Mononuclear cell (primary cell): ENCODE data around the gene SLC66A2. TPM values are rescaled to one million over a fixed set of nuclear protein-coding genes. Genes with fewer than 3 reads are reported as not detected.

Experiments used
- H3K27me3 ChIP-seq: 2 replicates; pipeline ENCODE4 v1.6.0; 2011; ENCODE audit warnings: low read length, control low read depth; ENCODE audit not compliant: insufficient read depth
- H3K4me1 ChIP-seq: 2 replicates; pipeline ENCODE4 v1.5.1; 2011; ENCODE audit warnings: mild to moderate bottlenecking, low read length, control low read depth; ENCODE audit not compliant: insufficient read depth
- H3K4me3 ChIP-seq: 2 replicates; pipeline ENCODE4 v1.5.1; 2011; ENCODE audit warnings: mild to moderate bottlenecking, low read length, moderate library complexity
- H3K9me3 ChIP-seq: 2 replicates; pipeline ENCODE4 v1.5.1; 2011; ENCODE audit warnings: low read depth, mild to moderate bottlenecking, control low read depth, low read length
- total RNA-seq: library from RNA; depleted of rRNA; stranded (reverse); fragments of >200 nt; gene quantifications from one replicate; pipeline ENCODE4 v1.2.3, GENCODE V29; 2012

SLC66A2 gene
- total RNA-seq, 1 donor: 26.9 TPM

GRCh38 chr18:79915161-79916127, 36.0 kb downstream of the SLC66A2 start:
- Histone ChIP-seq H3K4me1 (peaks cover 5% of the 10 kb centered on the region), H3K27me3 (no peaks in the 10 kb centered on the region), H3K4me3 (no peak overlapping the region), H3K9me3 (no peaks in the 10 kb centered on the region)

DNA sequence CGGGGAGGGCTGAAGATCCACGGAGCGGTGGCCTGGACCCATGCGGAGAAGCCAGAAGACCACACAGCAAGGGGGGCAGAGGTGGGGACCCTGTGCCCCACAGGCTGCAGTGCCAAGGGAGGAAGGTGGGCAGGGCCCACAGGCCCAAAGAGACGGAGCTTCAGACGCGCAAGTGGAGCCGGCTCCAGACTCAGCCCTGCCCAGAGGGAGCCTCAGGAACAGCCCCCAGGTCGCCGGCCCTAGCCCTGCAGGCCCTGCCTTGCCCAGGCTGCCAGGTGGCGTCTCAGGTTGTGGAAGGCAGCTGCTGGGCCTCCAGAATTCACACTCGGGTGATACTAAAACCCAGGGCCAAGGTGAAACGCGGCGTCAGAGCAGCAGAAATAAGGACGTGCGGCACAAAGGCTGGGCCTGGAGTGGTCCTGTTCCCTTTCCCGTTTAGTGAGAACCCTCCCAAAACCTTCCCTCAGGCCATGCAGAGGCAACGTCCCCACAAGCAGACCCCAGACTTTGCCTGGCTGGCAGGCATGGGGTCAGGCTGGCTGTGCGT, 36.8 kb downstream of the SLC66A2 start:
- no peak overlapping the region for H3K4me3 ChIP-seq
- H3K9me3 ChIP-seq: no peaks in the 10 kb centered on the region
- H3K27me3 ChIP-seq: no peaks in the 10 kb centered on the region
- H3K4me1 ChIP-seq: peaks cover 5% of the 10 kb centered on the region

- H3K27me3 ChIP-seq: no peaks in the 10 kb centered on the region
- no peaks in the 10 kb centered on the region for H3K9me3 ChIP-seq
- no peak overlapping the region for H3K4me3 ChIP-seq
- peaks cover 5% of the 10 kb centered on the region for H3K4me1 ChIP-seq
These were observed 38.2 kb downstream of the SLC66A2 start for GRCh38 chr18:79912994-79913831.

DNA sequence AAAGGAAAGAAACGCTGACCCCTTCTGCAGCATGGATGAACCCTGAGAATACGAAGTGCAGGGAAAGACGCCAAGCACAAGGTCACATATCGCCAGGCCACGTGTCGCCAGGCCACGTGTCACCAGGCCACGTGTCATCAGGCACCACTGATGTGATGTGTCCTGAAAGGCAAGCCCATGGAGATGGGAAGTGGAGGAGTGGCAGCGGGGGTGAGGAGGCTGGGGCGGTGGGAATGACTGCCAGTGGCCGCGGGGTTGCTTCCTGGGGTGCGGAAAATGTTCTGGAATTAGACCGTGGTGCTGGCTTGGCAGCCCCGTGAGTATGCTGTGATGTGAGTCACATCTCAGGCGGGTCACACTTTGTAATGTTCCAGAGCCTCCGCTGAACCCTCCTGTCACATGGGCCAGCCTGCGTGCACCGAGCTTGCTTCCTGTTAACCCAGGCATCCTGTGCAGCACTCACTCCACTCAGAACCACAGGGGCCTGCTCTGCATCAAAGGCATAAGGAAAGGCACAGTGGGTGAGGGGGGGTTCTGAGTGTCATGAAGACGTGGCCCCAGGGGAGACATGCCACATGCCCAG, 39.0 kb downstream of the SLC66A2 start:
- peaks cover 5% of the 10 kb centered on the region for H3K4me1 ChIP-seq
- no peak overlapping the region for H3K4me3 ChIP-seq
- no peaks in the 10 kb centered on the region for H3K27me3 ChIP-seq
- no peaks in the 10 kb centered on the region for H3K9me3 ChIP-seq

DNA sequence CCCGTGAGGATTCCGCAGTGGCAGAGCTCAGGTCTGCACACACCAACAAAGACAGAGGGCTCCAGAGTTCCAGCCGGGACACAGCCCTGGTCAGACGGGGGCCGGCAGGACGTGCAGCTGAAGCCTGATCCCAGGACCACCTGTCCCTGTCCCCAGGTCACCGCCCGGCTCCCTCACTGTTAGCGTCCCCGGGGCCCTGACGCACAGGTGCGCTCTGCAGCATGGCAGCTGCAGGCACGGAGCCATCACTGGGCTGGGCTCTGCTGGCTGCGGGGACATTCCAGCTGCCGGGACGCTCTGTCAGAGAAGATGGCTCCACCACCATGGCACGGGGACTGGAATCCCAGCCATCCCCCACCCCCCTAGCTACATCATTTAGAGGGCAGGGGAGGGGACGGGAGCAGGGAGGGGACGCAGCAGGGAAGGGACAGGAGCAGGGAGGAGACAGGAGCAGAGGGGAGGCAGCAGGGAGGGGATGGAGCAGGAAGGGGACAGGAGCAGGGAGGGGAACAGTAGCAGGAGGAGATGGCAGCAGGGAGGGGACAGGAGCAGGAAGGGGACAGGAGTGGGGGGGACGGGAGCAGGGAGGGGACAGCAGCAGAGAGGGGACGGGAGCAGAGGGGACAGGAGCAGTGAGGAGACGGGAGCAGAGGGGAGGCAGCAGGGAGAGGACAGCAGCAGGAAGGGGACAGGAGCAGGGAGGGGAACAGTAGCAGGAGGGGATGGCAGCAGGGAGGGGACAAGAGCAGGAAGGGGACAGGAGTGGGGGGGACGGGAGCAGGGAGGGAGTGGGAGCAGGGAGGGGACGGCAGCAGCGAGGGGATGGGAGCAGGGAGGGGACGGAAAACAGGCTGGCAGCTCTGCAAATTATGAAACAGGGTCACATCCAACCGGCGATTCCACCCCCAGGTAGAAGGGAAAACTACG, 39.8 kb downstream of the SLC66A2 start:
- no peaks in the 10 kb centered on the region for H3K27me3 ChIP-seq
- H3K9me3 ChIP-seq: no peaks in the 10 kb centered on the region
- no peak overlapping the region for H3K4me3 ChIP-seq
- H3K4me1 ChIP-seq: peaks cover 5% of the 10 kb centered on the region

DNA sequence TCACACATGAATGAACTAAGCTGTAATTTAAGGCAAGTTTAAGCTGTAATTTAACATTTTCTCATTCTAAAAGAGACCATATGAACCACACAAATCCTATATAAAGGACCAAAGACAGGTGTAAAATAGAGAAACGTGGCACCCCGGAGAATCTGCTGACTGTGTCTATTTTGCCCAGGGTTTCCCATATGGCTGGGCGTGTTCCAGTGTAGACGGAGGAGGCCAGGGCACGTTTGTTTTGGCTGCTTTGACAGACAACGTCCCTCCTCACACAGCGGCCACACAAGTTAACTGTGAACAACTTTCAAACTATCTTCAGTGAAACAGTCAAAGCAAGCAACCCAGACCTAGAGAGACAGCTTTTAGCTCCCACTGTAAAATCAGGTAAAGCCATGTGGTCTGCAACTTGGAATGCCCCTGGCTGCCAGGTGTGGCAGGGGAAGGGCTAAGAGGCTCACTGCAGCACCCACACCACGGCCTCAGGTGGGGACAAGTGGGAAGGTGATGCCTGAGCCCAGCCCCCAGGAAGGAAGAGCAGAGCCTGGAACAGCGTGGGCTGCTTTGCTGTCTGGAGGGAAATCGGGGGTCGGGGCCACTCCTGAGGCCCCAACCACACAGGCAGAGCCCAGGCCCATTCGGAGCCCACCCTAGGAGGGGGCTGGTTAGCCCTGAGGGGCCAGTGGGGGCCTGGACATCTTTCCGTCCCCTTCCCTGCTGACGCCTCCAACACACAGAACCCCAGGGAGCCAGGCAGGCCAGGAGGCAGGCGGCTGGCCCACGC, 40.7 kb downstream of the SLC66A2 start:
- H3K9me3 ChIP-seq: no peaks in the 10 kb centered on the region
- no peaks in the 10 kb centered on the region for H3K27me3 ChIP-seq
- no peak overlapping the region for H3K4me3 ChIP-seq
- peaks cover 5% of the 10 kb centered on the region for H3K4me1 ChIP-seq

- Histone ChIP-seq H3K4me3 (no peak overlapping the region), H3K4me1 (no peaks in the 10 kb centered on the region), H3K9me3 (no peaks in the 10 kb centered on the region), H3K27me3 (no peaks in the 10 kb centered on the region)
These were observed 44.7 kb downstream of the SLC66A2 start for GRCh38 chr18:79906706-79907105.

GRCh38 chr18:79905993-79906392, 45.5 kb downstream of the SLC66A2 start:
- H3K27me3 ChIP-seq: no peaks in the 10 kb centered on the region
- H3K9me3 ChIP-seq: no peaks in the 10 kb centered on the region
- H3K4me1 ChIP-seq: no peaks in the 10 kb centered on the region
- H3K4me3 ChIP-seq: no peak overlapping the region

GRCh38 chr18:79905389-79905911, 46.0 kb downstream of the SLC66A2 start:
- Histone ChIP-seq H3K9me3 (no peaks in the 10 kb centered on the region), H3K27me3 (no peaks in the 10 kb centered on the region), H3K4me3 (no peak overlapping the region), H3K4me1 (no peaks in the 10 kb centered on the region)

DNA sequence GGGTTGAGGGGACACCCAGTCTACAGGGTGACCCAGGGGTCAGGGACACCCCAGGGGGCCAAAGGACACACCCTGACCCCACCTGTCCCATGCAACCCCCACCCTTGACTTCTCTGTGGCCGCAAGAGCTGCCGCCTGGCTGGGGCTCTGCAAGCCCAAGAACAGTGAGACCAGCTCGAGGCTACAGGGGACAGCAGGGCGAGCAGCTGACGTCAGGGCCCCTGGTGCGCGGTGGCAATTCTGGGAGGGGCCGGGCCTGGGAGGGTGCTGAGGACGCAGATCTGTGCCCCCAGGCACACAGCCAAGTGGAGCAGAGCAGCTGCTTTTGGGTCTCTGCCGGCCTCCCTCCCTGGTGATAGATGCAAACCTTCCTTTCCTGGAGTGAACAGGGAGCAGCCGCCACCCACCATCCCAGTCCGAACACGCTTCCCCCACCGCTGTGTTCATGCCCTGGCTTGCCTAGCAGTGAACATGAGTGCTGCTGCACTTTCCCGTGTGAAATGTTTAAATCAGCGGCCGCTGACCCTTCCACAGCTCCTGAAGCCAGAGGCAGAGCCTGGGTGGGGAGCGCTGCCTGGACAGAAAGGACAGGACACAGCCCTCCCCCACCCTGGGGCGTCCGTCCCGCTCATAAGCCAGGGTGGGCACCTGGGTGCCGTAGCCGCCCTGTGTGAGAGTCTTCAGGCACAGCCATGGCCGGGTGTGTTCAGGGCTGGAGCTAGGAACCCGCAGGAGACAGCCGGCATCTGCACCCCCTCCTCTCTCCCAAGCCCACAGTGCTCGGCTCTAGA, 46.9 kb downstream of the SLC66A2 start:
- no peaks in the 10 kb centered on the region for H3K4me1 ChIP-seq
- no peak overlapping the region for H3K4me3 ChIP-seq
- H3K27me3 ChIP-seq: no peaks in the 10 kb centered on the region
- H3K9me3 ChIP-seq: no peaks in the 10 kb centered on the region

DNA sequence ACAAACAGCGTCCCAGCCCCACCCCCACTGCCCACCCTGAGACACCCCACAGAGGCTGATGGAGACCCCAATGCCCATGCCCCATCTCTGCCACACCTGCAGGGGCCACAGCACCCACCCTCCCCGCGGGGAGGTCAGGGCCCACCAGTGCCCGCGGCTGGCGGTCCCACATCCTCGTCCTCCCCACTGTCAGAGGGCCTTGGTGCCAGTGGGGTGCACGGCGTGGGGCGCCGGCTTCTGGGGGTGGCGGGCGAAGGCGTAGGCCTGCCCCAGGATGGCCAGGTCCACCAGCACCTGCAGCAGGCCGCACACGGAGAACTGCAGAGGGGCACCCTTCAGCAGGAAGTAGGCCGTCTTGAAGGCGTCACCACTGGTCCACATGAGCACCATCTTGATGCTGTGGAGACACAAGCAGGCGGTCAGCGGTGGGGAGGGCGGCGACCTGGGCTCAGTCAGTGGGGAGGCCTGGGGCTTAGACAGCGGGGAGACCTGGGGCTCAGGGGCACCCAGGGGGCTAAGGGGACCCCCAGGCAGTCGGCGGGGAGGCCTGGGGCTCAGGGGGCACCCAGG, 47.6 kb downstream of the SLC66A2 start:
- Histone ChIP-seq H3K4me3 (no peak overlapping the region), H3K27me3 (no peaks in the 10 kb centered on the region), H3K9me3 (no peaks in the 10 kb centered on the region), H3K4me1 (no peaks in the 10 kb centered on the region)

DNA sequence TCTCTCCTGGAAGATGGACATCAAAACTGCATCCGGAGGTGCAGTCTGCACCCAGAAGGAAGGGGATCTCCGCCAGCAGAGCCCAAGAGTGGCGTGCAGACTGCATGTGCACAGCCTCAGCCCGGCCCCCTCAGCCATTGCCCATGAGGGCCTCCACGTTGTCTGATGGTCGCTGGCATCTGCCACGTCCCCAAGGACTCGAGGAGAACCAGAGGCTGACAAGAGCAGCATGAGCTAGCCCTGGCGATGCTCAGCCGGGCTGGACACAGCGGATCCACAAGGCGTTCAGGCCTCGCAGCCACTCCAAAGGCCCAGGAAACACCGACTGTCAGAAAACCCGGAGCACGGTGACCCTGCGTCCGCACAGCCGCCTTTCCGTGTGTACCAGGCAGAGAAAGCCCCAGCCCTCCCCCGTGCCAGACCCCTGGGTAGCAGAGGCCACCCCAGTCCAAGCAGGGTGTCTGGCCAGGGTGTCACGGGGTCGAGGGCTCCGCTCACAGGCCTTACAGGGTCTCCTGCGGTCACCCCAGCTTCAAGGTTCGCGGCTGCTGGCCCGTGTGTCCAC, 48.3 kb downstream of the SLC66A2 start:
- Histone ChIP-seq H3K4me1 (no peaks in the 10 kb centered on the region), H3K27me3 (no peaks in the 10 kb centered on the region), H3K9me3 (no peaks in the 10 kb centered on the region), H3K4me3 (no peak overlapping the region)
